ENCODE data around the gene ITGAL. TPM values are rescaled to one million over a fixed set of nuclear protein-coding genes. Genes with fewer than 3 reads are reported as not detected.
"Not testable (repeated sequence)": the region's sequence is repeated elsewhere in the genome, so short reads cannot be mapped to it uniquely, and the experiment has no call there.

Gene ITGAL
- total RNA-seq, 1 donor from 2014 or later, result 287 TPM

DNA sequence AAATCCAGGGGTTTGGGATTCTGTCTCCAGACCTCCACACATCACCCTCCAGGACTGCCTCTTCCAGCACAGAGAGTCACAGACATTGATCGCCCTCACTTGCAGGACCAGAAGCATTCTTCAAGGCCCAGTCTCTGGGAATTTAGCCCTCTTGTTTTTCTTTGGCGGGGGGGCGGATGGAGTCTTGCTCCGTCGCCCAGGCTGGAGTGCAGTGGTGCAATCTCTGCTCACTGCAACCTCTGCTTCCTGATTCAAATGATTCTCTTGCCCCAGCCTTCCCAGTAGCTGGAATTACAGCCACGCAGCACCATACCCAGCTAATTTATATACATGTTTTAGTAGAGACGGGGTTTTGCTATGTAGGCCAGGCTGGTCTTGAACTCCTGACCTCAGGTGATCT, 8.5 kb upstream of the ITGAL start:
- H3K27ac Mint-ChIP-seq, result no peak overlapping the region
- peaks cover 48% of the 10 kb centered on the region for H3K4me1 Mint-ChIP-seq (ENCODE audit: low read depth)
- no peak for DNase-seq (ENCODE audit: low spot score)
- peaks cover 6% of the 10 kb centered on the region for H3K36me3 Mint-ChIP-seq (ENCODE audit: low read depth)
- H3K27me3 Mint-ChIP-seq (ENCODE audit: insufficient read depth), result no peaks in the 10 kb centered on the region
- no peak overlapping the region for H3K4me3 Mint-ChIP-seq
- H3K9me3 Mint-ChIP-seq, result no peaks in the 10 kb centered on the region
- intact Hi-C loops (cut with micrococcal nuclease), result no loop called here

DNA sequence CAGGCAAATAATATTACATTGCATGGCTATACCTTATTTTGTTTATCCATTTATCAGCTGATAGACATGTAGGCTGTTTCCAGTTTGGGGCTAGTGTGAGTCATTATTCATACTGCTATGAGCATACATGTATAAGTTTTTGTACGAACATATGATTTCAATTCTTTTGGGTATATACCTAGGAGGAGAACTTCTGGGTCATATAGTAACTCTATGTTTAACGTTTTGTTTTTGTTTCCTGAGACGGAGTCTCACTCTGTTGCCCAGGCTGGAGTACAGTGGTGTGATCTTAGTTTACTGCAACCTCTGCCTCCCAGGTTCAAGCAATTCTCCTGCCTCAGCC, 2.4 kb upstream of the ITGAL start:
- Mint-ChIP-seq H3K4me3 (peak overlapping the region; percentile 4), H3K27ac (peak overlapping the region; percentile 92), H3K4me1 (ENCODE audit: low read depth) (peaks cover 56% of the 10 kb centered on the region), H3K9me3 (no peaks in the 10 kb centered on the region), H3K36me3 (ENCODE audit: low read depth) (peaks cover 20% of the 10 kb centered on the region), H3K27me3 (ENCODE audit: insufficient read depth) (no peaks in the 10 kb centered on the region)
- DNase-seq (ENCODE audit: low spot score), result no peak
- intact Hi-C loops (cut with micrococcal nuclease), result no loop called here

GRCh38 chr16:30470632-30470995, 1.9 kb upstream of the ITGAL start:
- Mint-ChIP-seq H3K4me1 (ENCODE audit: low read depth) (peaks cover 59% of the 10 kb centered on the region), H3K9me3 (no peaks in the 10 kb centered on the region), H3K27me3 (ENCODE audit: insufficient read depth) (no peaks in the 10 kb centered on the region), H3K4me3 (no peak overlapping the region), H3K27ac (peak overlapping the region; percentile 92), H3K36me3 (ENCODE audit: low read depth) (peaks cover 23% of the 10 kb centered on the region)
- intact Hi-C loops (cut with micrococcal nuclease), result no loop called here
- DNase-seq (ENCODE audit: low spot score), result no peak

GRCh38 chr16:30473231-30474073, 910 bp downstream of the ITGAL start:
- Mint-ChIP-seq H3K27me3 (ENCODE audit: insufficient read depth) (no peaks in the 10 kb centered on the region), H3K4me1 (ENCODE audit: low read depth) (peaks cover 61% of the 10 kb centered on the region), H3K4me3 (peak overlapping the region; percentile 96), H3K27ac (peak overlapping the region; percentile 95), H3K36me3 (ENCODE audit: low read depth) (peaks cover 37% of the 10 kb centered on the region), H3K9me3 (no peaks in the 10 kb centered on the region)
- peak; percentile 27 for DNase-seq (ENCODE audit: low spot score)
- intact Hi-C loops (cut with micrococcal nuclease), result loop anchor here (2.0 kb wide), 1 partner anchor 61 kb away; the partner anchor contains the start of gene ZNF747

DNA sequence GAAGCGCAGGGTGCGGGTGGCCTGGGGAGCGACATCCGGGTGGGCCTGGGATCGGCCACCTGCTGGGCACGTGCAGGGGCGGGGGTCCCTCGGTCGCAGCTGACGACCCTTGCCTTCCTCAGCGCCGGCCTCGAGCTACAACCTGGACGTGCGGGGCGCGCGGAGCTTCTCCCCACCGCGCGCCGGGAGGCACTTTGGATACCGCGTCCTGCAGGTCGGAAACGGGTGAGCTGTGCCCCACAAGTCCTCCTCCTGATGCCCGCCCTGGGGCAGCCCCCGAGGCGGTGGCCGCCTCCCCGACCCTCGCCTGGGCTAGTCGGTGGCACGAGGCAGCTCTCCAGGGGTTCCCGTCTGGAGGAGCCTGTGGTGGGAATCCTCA, 1.5 kb downstream of the ITGAL start:
- H3K27me3 Mint-ChIP-seq (ENCODE audit: insufficient read depth), result no peaks in the 10 kb centered on the region
- peaks cover 40% of the 10 kb centered on the region for H3K36me3 Mint-ChIP-seq (ENCODE audit: low read depth)
- DNase-seq (ENCODE audit: low spot score), result no peak
- H3K9me3 Mint-ChIP-seq, result no peaks in the 10 kb centered on the region
- H3K27ac Mint-ChIP-seq, result peak overlapping the region; percentile 95
- intact Hi-C loops (cut with micrococcal nuclease), result no loop called here
- H3K4me3 Mint-ChIP-seq, result peak overlapping the region; percentile 96
- H3K4me1 Mint-ChIP-seq (ENCODE audit: low read depth), result peaks cover 67% of the 10 kb centered on the region

DNA sequence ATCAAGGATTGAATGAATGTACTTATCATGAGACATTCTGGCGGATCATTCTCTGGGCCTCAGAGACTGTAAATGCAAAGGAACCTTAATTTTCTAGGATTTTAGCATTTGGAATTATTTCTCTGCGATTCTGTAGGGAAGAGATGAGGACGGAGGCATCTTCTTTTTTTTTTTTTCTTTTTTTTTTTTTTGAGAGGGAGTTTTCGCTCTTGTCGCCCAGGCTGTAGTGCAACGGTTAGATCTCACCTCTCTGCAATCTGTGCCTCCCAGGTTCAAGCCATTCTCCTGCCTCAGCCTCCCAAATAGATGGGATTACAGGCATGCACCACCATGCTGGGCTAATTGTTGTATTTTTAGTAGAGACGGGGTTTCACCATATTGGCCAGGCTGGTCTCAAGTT, 2.1 kb downstream of the ITGAL start:
- H3K4me3 Mint-ChIP-seq, result peak overlapping the region; percentile 96
- no peaks in the 10 kb centered on the region for H3K9me3 Mint-ChIP-seq
- no peaks in the 10 kb centered on the region for H3K27me3 Mint-ChIP-seq (ENCODE audit: insufficient read depth)
- H3K4me1 Mint-ChIP-seq (ENCODE audit: low read depth), result peaks cover 65% of the 10 kb centered on the region
- no peak for DNase-seq (ENCODE audit: low spot score)
- peak overlapping the region; percentile 84 for H3K27ac Mint-ChIP-seq
- intact Hi-C loops (cut with micrococcal nuclease), result loop anchor here (5.0 kb wide), 1 partner anchor 38 kb away; no protein-coding TSS in a partner anchor
- H3K36me3 Mint-ChIP-seq (ENCODE audit: low read depth), result peaks cover 44% of the 10 kb centered on the region

DNA sequence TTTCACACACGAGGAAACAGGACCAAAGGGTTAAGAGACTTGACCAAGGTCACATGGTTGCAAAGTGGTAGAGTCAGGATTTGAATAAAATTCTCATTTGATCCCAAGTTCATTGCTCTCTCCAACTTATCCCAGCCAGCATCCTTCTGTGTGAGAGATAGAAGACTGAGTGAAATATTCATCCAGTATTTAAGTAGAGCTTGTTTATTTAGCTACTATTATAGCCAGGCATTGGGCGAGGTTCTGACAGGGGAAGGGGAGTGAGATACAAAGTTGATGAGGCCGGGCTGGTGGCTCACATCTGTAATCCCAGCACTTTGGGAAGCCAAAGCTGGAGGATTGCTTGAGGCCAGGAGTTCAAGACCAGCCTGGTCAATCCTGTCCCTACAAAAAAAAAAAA, 4.4 kb downstream of the ITGAL start:
- intact Hi-C loops (cut with micrococcal nuclease), result loop anchor here (5.0 kb wide), 1 partner anchor 35 kb away; no protein-coding TSS in a partner anchor
- Mint-ChIP-seq H3K9me3 (no peaks in the 10 kb centered on the region), H3K27ac (peak overlapping the region; percentile 88), H3K27me3 (ENCODE audit: insufficient read depth) (no peaks in the 10 kb centered on the region), H3K4me1 (ENCODE audit: low read depth) (peaks cover 57% of the 10 kb centered on the region), H3K36me3 (ENCODE audit: low read depth) (peaks cover 58% of the 10 kb centered on the region), H3K4me3 (peak overlapping the region; percentile 40)
- DNase-seq (ENCODE audit: low spot score), result no peak

- Mint-ChIP-seq H3K4me1 (ENCODE audit: low read depth) (peaks cover 58% of the 10 kb centered on the region), H3K36me3 (ENCODE audit: low read depth) (peaks cover 63% of the 10 kb centered on the region), H3K4me3 (peak overlapping the region; percentile 28), H3K27ac (peak overlapping the region; percentile 88)
- H3K27me3 Mint-ChIP-seq (ENCODE audit: insufficient read depth); DNase-seq (ENCODE audit: low spot score); H3K9me3 Mint-ChIP-seq: not testable (repeated sequence)
- intact Hi-C loops (cut with micrococcal nuclease), result loop anchor here (5.0 kb wide), 1 partner anchor 35 kb away; no protein-coding TSS in a partner anchor
These were observed 5.2 kb downstream of the ITGAL start for GRCh38 chr16:30477773-30478172.

GRCh38 chr16:30478766-30479478, 6.4 kb downstream of the ITGAL start:
- Mint-ChIP-seq H3K27me3 (ENCODE audit: insufficient read depth) (no peaks in the 10 kb centered on the region), H3K36me3 (ENCODE audit: low read depth) (peaks cover 65% of the 10 kb centered on the region), H3K27ac (peak overlapping the region; percentile 71), H3K4me1 (ENCODE audit: low read depth) (peaks cover 68% of the 10 kb centered on the region), H3K9me3 (no peaks in the 10 kb centered on the region), H3K4me3 (no peak overlapping the region)
- intact Hi-C loops (cut with micrococcal nuclease), result loop anchor here (5.0 kb wide), 1 partner anchor 33 kb away; no protein-coding TSS in a partner anchor
- DNase-seq (ENCODE audit: low spot score), result no peak

DNA sequence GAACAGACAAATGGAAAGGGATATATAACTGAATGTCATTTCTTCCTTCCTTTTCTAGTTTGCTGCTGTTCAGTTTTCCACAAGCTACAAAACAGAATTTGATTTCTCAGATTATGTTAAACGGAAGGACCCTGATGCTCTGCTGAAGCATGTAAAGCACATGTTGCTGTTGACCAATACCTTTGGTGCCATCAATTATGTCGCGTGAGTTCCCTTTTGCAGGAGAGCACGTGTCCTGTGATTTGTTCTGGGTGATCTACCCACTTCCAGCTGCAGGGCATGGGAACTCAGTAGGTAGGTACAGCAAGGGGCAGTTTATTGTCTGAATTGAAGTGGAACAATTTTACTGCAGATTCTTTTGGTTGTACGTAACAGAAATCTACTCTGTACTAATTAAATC, 8.8 kb downstream of the ITGAL start:
- Mint-ChIP-seq H3K36me3 (ENCODE audit: low read depth) (peaks cover 68% of the 10 kb centered on the region), H3K9me3 (no peaks in the 10 kb centered on the region), H3K4me1 (ENCODE audit: low read depth) (peaks cover 61% of the 10 kb centered on the region), H3K27me3 (ENCODE audit: insufficient read depth) (no peaks in the 10 kb centered on the region), H3K27ac (peak overlapping the region; percentile 58), H3K4me3 (no peak overlapping the region)
- no peak for DNase-seq (ENCODE audit: low spot score)
- intact Hi-C loops (cut with micrococcal nuclease), result no loop called here

GRCh38 chr16:30482366-30482765, 9.8 kb downstream of the ITGAL start:
- no peak for DNase-seq (ENCODE audit: low spot score)
- Mint-ChIP-seq H3K9me3 (no peaks in the 10 kb centered on the region), H3K4me1 (ENCODE audit: low read depth) (peaks cover 58% of the 10 kb centered on the region), H3K27ac (peak overlapping the region; percentile 33), H3K36me3 (ENCODE audit: low read depth) (peaks cover 61% of the 10 kb centered on the region), H3K27me3 (ENCODE audit: insufficient read depth) (no peaks in the 10 kb centered on the region), H3K4me3 (peak overlapping the region; percentile 13)
- intact Hi-C loops (cut with micrococcal nuclease), result no loop called here

GRCh38 chr16:30484887-30485286, 12.3 kb downstream of the ITGAL start:
- no peak for DNase-seq (ENCODE audit: low spot score)
- no peaks in the 10 kb centered on the region for H3K27me3 Mint-ChIP-seq (ENCODE audit: insufficient read depth)
- H3K4me1 Mint-ChIP-seq (ENCODE audit: low read depth), result peaks cover 54% of the 10 kb centered on the region
- no peak overlapping the region for H3K4me3 Mint-ChIP-seq
- H3K9me3 Mint-ChIP-seq, result no peaks in the 10 kb centered on the region
- intact Hi-C loops (cut with micrococcal nuclease), result loop anchor here (5.0 kb wide), 1 partner anchor 38 kb away; the partner anchor contains the start of gene SEPHS2
- peaks cover 64% of the 10 kb centered on the region for H3K36me3 Mint-ChIP-seq (ENCODE audit: low read depth)
- H3K27ac Mint-ChIP-seq, result peak overlapping the region; percentile 55

Measured in activated T-helper 1 cell treated with anti-CD3 and anti-CD28 coated beads, Interleukin-12 subunit alpha, Interleukin-12 subunit beta, Interleukin-2, Interleukin-4 antibody, amounts not matched to agents 30 ng/mL and 10 ng/mL and 1 ng/mL, durations not matched to agents 14 hours and 24 hours and 36 hours (primary cell).